HG03045 (cell line): ENCODE measurements around the gene THSD8.

Source experiments
- ATAC-seq: cut with Tn5 transposase; IDR thresholded peaks from one replicate; pipeline ENCODE4 v1.9.1; 2021; ENCODE audit warnings: mild to moderate bottlenecking, moderate library complexity; ENCODE audit not compliant: unreplicated experiment

THSD8 gene

GRCh38 chr19:12801466-12802266 lies at the start of gene THSD8, which contains the start of gene PRDX2:
Gene THSD8 (plus strand): TSS chr19:12802069. CDS start chr19:12802072, 3 bp downstream.
Gene PRDX2 (minus strand): TSS chr19:12801800. CDS start chr19:12801261, 539 bp downstream.
- no peak for ATAC-seq

- ATAC-seq = no peak
These were observed 47.2 kb upstream of the THSD8 start for GRCh38 chr19:12754465-12755196.

GRCh38 chr19:12756150-12756883 lies 45.6 kb upstream of the THSD8 start:
- no peak for ATAC-seq

- ATAC-seq = no peak
These were observed 44.2 kb upstream of the THSD8 start for GRCh38 chr19:12757544-12758274.

- no peak for ATAC-seq
These were observed 42.2 kb upstream of the THSD8 start for GRCh38 chr19:12759686-12760085.

GRCh38 chr19:12763100-12763499 lies 38.8 kb upstream of the THSD8 start:
- ATAC-seq = no peak

- ATAC-seq = no peak
These were observed 37.2 kb upstream of the THSD8 start for GRCh38 chr19:12764698-12765097.

GRCh38 chr19:12766051-12766521 lies 35.8 kb upstream of the THSD8 start:
- no peak for ATAC-seq

GRCh38 chr19:12767150-12767549 lies 34.7 kb upstream of the THSD8 start:
- ATAC-seq = no peak

GRCh38 chr19:12767666-12768065 lies 34.2 kb upstream of the THSD8 start:
- no peak for ATAC-seq

- ATAC-seq = no peak
These were observed 32.2 kb upstream of the THSD8 start for GRCh38 chr19:12769689-12770088.

GRCh38 chr19:12770922-12771321 lies 30.9 kb upstream of the THSD8 start:
- ATAC-seq = no peak

GRCh38 chr19:12772323-12772722 lies 29.5 kb upstream of the THSD8 start:
- ATAC-seq = no peak

- no peak for ATAC-seq
These were observed 28.3 kb upstream of the THSD8 start for GRCh38 chr19:12773571-12773970.

- peak; percentile 7 for ATAC-seq
These were observed 27.0 kb upstream of the THSD8 start, which contains the start of gene HOOK2 for GRCh38 chr19:12774588-12775555. Gene HOOK2 (minus strand): TSS chr19:12775552. CDS start chr19:12775449, 103 bp downstream.

GRCh38 chr19:12777217-12778016 lies 24.5 kb upstream of the THSD8 start:
- no peak for ATAC-seq

- ATAC-seq = no peak
These were observed 23.6 kb upstream of the THSD8 start for GRCh38 chr19:12778017-12778904.

- no peak for ATAC-seq
These were observed 23.0 kb upstream of the THSD8 start for GRCh38 chr19:12778905-12779161.
